Fibroblast of skin of right quadriceps (primary cell): ENCODE measurements around the gene TXNRD2.

ENCODE experiments used
- DNase-seq: peaks from one replicate; pipeline ENCODE4 v3.0.0-alpha.2; 2013

The TXNRD2 gene

GRCh38 chr22:19979712-19980493, 38.3 kb upstream of the TXNRD2 start:
- no peak for DNase-seq

GRCh38 chr22:19978748-19979147, 37.1 kb upstream of the TXNRD2 start:
- no peak for DNase-seq

- DNase-seq, result no peak
Measured at GRCh38 chr22:19977296-19978243, 36.0 kb upstream of the TXNRD2 start.

GRCh38 chr22:19976671-19977070, 35.1 kb upstream of the TXNRD2 start:
- DNase-seq, result no peak

GRCh38 chr22:19975707-19976035, 34.1 kb upstream of the TXNRD2 start:
- DNase-seq, result no peak

GRCh38 chr22:19974935-19975706, 33.5 kb upstream of the TXNRD2 start:
- DNase-seq, result no peak

- peak; percentile 56 for DNase-seq
Measured at GRCh38 chr22:19974268-19974861, 32.7 kb upstream of the TXNRD2 start.

- no peak for DNase-seq
Measured at GRCh38 chr22:19973551-19974267, 32.1 kb upstream of the TXNRD2 start.

GRCh38 chr22:19972652-19973550, 31.3 kb upstream of the TXNRD2 start:
- DNase-seq, result no peak

- no peak for DNase-seq
Measured at GRCh38 chr22:19972251-19972650, 30.6 kb upstream of the TXNRD2 start.

- DNase-seq, result no peak
Measured at GRCh38 chr22:19971276-19972124, 29.9 kb upstream of the TXNRD2 start.

- peak; percentile 45 for DNase-seq
Measured at GRCh38 chr22:19970479-19971275, 29.1 kb upstream of the TXNRD2 start.

- no peak for DNase-seq
Measured at GRCh38 chr22:19970031-19970478, 28.4 kb upstream of the TXNRD2 start.

- DNase-seq, result no peak
Measured at GRCh38 chr22:19969141-19969928, 27.7 kb upstream of the TXNRD2 start.

GRCh38 chr22:19968450-19968891, 26.9 kb upstream of the TXNRD2 start:
- DNase-seq, result no peak

- DNase-seq, result no peak
Measured at GRCh38 chr22:19967850-19968449, 26.3 kb upstream of the TXNRD2 start.

- no peak for DNase-seq
Measured at GRCh38 chr22:19966908-19967750, 25.5 kb upstream of the TXNRD2 start.
